Mesodermal cell (in vitro differentiated cells): ENCODE data around the gene EXOC3.

ENCODE experiments used
- H3K27ac ChIP-seq: 2 replicates; pipeline ENCODE4 v1.7.0; 2013; ENCODE audit warnings: mild to moderate bottlenecking, low read depth, low read length, moderate library complexity; ENCODE audit not compliant: severe bottlenecking
- H3K36me3 ChIP-seq: 2 replicates; pipeline ENCODE4 v1.7.1; 2013; ENCODE audit warnings: mild to moderate bottlenecking, low read length, moderate library complexity; ENCODE audit not compliant: control insufficient read depth, insufficient read depth
- H3K4me1 ChIP-seq: one replicate; pipeline ENCODE4 v1.7.1; 2013; ENCODE audit warnings: mild to moderate bottlenecking, low read length; ENCODE audit not compliant: insufficient read depth, control insufficient read depth, poor library complexity, severe bottlenecking
- H3K4me3 ChIP-seq: 2 replicates; pipeline ENCODE4 v1.7.0; 2013; ENCODE audit warnings: low read length, control low read depth, mild to moderate bottlenecking; ENCODE audit not compliant: insufficient read depth, poor library complexity, severe bottlenecking; ENCODE audit errors: extremely low read depth
- H3K9me3 ChIP-seq: 2 replicates; pipeline ENCODE4 v1.7.1; 2013; ENCODE audit warnings: mild to moderate bottlenecking, low read length, moderate library complexity; ENCODE audit not compliant: control insufficient read depth
- WGBS, 2 experiments: methylation state at CpG; one replicate each; pipeline ENCODE4 v1.1.5; 2013; ENCODE audit warnings: missing lambda C conversion rate in 2 of 2; ENCODE audit not compliant: insufficient coverage in 2 of 2; 5-methylcytosine and 5-hydroxymethylcytosine counted together

Gene EXOC3

DNA sequence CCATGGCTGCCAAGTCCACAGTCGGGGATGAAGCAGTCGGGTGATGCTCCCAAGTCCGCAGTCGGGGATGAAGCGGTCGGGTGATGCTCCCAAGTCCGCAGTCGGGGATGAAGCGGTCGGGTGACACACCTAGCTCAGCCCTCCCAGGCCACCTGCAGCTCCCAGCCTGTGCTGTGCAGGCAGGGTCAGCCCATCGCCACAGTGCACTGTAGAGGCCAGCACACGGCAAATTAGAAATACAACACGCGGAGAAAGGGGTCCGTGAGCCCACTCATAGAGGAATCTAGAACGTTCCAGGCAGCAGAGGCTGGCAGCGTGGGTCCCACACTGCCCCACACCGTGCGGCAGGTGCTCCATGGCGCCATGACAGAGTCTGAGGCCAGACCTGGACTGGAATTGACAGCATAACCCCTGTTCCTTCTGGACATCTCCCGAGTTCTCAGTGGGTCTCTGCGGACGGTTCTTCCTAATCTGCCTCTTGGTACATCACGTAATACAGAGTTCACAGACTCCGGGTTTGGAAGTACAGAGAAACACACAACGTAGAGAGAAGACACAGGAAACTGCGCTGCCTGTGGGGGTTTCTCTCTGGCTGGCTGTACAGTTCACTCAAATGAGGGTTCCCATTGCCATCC lies 7.7 kb upstream of the EXOC3 start:
- no peak overlapping the region for H3K4me3 ChIP-seq
- 86 to 92% methylated on average over 27 of the region's 27 CpGs for WGBS, 2 experiments

DNA sequence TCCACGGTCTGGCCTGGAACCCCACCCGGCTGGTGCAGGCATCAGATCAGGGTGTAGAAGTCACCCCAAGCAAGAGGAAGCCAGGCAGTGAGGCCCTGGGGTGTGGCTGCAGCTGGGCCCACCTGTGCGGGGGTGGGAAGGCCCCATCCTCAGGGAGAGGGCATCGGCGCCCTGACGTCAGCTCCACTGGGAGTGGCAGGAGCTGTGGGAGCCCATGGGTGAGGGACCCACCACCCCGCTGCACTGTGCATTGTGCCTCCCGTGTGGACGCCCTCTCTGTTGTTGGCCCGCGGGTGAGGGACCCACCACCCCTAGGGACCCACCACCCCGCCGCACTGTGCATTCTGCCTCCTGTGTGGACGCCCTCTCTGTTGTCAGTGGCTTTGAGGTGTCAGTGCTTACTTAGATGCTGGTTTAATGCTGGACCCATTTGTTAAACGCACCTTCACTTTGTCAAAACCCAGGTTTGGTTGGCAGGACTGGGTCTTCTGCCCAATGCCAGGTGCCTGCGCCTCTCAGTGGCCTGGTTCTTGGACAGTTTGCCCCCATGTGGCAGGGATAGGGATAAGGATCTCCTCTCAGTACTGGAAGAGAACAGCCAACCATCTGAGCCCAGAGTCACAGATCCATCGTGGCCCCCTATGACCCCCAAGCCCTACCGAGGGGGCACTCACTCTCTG lies 6.9 kb upstream of the EXOC3 start:
- Histone ChIP-seq H3K27ac (no peak overlapping the region), H3K36me3 (no peaks in the 10 kb centered on the region), H3K4me3 (no peak overlapping the region), H3K9me3 (no peaks in the 10 kb centered on the region), H3K4me1 (no peaks in the 10 kb centered on the region)
- 80 to 89% methylated on average over 18 of the region's 18 CpGs for WGBS, 2 experiments

More for the DNA sequence above, 7.7 kb upstream of the EXOC3 start:
- no peak overlapping the region for H3K27ac ChIP-seq
- H3K4me1 ChIP-seq, result no peaks in the 10 kb centered on the region
- H3K9me3 ChIP-seq, result no peaks in the 10 kb centered on the region
- H3K36me3 ChIP-seq, result no peaks in the 10 kb centered on the region

DNA sequence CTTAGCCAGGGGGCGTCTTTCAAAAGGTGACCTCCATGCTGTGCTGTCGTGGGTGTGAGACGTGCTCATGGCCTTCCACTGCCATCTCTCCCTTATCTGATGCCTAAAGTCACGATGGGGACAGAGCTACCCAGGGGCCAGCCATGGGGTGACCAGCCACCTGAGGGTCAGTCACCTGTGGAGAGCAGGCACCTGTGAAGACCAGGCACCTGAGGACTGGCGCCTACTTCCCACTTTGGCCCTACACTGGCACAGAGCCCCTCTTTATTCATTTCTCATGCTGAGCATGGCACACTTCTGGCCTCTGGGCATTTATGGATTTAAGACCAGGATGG lies 6.4 kb upstream of the EXOC3 start:
- H3K4me3 ChIP-seq, result no peak overlapping the region
- H3K4me1 ChIP-seq, result no peaks in the 10 kb centered on the region
- 54 to 78% methylated on average over 4 of the region's 5 CpGs for WGBS, 2 experiments
- no peak overlapping the region for H3K27ac ChIP-seq
- H3K9me3 ChIP-seq, result no peaks in the 10 kb centered on the region
- no peaks in the 10 kb centered on the region for H3K36me3 ChIP-seq

DNA sequence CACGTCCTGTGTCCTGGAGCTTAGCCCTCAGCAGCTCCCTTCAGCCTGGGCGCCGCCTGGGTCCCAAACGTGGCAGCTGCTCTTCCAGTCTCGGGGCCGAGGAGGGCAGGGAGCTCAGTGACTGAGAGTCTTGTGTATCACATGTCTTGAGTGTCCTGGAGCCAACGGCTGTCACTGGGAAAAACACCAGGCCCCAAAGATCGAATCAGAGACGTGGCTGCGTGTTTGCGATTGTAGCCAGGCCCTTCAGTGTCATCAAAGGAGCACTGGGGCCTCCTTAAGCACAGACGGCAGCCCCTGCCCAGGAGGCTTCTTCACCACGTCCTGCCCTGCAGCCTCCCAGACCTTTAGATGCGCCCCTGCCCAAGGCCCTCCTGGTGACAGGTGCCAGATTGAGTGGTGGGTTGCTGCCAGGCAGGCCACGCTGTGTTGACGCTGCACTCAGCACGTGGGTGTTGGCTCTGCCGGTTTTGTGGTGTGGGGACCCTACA lies 5.7 kb upstream of the EXOC3 start:
- no peak overlapping the region for H3K27ac ChIP-seq
- H3K4me3 ChIP-seq, result no peak overlapping the region
- whole genome bisulfite sequencing, 2 experiments, result 89% methylated on average over 17 to 18 of the region's 18 CpGs

DNA sequence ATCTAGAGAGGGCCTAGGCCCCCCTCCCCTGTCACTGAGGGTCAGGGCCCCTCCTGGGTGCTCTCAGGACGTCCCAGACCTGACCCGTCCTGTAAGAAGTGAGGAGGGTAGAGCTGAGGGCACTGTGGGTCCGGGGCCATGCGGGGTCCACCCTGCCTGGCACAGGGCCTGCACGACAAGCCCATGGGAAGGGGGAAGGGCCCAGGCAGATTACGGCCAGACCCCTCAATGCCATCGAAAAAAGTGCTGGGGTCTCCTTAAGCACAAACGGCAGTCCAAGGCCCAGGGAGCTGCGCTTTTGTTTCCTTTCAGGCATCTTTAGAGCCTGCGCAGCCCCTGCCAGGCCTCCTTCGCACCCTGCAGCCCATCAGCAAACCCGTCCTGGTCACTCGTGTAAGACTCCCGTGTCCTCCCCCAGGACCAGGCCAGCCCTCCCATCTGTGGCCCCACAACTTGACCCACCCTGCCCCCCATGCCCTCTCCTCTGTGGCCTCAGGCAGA lies 4.4 kb upstream of the EXOC3 start:
- H3K4me3 ChIP-seq, result no peak overlapping the region
- 88 to 95% methylated on average over 10 to 14 of the region's 14 CpGs for WGBS, 2 experiments
- no peaks in the 10 kb centered on the region for H3K36me3 ChIP-seq
- H3K27ac ChIP-seq, result no peak overlapping the region
- H3K9me3 ChIP-seq, result no peaks in the 10 kb centered on the region
- peaks cover 5% of the 10 kb centered on the region for H3K4me1 ChIP-seq

More for the DNA sequence above, 5.7 kb upstream of the EXOC3 start:
- Histone ChIP-seq H3K9me3 (no peaks in the 10 kb centered on the region), H3K4me1 (peaks cover 4% of the 10 kb centered on the region), H3K36me3 (no peaks in the 10 kb centered on the region)

DNA sequence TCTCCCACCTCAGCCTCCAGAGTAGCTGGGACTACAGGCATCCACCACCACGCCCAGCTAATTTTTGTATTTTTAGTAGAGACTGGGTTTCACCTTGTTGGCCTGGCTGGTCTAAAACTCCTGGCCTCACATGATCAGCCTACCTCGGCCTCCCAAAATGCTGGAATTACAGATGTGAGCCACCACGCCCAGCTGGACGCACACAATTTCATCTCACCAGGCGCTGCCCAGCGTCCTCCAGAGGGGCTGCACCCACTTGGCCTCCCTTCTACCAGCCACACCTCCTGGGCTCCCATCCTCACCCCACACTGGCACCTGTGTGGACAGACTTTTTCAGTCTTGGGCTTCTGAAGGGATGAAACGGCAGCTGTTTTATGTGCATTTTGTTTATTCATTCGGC lies 3.8 kb upstream of the EXOC3 start:
- Histone ChIP-seq H3K27ac (no peak overlapping the region), H3K4me1 (peaks cover 12% of the 10 kb centered on the region), H3K4me3 (no peak overlapping the region), H3K9me3 (no peaks in the 10 kb centered on the region), H3K36me3 (no peaks in the 10 kb centered on the region)
- WGBS, 2 experiments, result 94% methylated on average over 7 of the region's 8 CpGs

DNA sequence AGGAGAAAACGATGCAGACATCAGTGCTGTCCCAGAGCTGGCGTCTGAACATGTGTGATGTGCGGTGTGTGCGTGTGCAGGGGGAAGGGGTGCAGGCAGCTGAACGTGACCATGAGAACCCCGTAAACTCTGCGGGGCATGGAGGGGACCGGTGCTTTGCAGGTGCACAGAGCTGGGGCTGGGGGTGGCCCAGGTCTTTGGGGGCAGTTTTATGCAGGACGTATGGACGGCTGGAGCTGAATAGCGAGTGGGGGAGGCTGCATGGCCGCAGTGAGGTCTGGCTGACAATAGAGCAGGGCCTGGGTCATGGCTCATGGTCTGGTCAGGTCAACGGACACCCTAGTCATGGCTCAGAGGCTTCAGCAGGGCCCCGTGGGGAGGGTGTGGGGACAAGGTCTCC lies 3.3 kb upstream of the EXOC3 start:
- WGBS, 2 experiments, result 89 to 92% methylated on average over 10 to 13 of the region's 14 CpGs
- H3K4me3 ChIP-seq, result no peak overlapping the region
- peaks cover 13% of the 10 kb centered on the region for H3K4me1 ChIP-seq
- H3K9me3 ChIP-seq, result no peaks in the 10 kb centered on the region
- H3K36me3 ChIP-seq, result no peaks in the 10 kb centered on the region
- H3K27ac ChIP-seq, result no peak overlapping the region

DNA sequence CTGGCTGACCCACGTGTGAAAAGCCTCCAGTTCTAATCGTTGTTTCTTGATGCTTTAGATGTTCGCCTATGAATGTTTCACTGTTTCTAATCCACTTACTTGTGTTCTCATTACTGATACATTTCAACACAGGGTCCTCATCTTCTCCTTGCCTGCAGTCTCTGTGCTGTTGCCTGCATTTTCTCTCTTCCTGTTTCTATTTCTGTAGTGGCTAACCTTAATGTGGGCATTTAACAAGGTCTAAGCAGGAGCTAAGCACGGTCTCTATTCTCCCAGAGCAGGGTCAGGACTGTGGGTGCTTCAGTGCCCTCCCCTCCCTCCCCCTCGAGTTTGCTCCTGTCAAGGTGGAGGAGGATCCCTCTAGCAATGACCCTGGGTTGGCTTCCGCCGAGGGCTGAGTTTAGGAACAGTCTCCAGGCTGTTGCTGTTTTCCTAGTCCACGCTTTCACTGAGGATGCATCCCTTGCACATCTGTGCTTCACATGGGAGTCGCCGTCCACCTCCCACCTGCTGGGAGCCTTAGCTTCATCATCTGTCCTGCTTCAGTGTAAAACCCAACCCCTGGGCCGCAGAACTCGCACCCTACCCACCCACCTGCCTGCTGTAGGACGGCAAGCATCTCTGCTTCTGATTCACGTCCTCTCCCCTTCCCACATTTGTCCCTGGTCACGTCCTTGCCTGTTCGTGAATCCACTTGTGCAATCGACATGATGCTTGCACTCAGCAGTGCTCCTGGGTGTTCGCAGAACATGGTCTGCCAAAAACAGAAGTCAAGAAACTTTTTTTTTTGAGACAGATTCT lies 2.4 kb upstream of the EXOC3 start:
- no peak overlapping the region for H3K27ac ChIP-seq
- no peak overlapping the region for H3K4me3 ChIP-seq
- H3K9me3 ChIP-seq, result no peaks in the 10 kb centered on the region
- WGBS, 2 experiments, result 72 to 89% methylated on average over 16 to 18 of the region's 18 CpGs
- H3K4me1 ChIP-seq, result peaks cover 13% of the 10 kb centered on the region
- no peaks in the 10 kb centered on the region for H3K36me3 ChIP-seq

DNA sequence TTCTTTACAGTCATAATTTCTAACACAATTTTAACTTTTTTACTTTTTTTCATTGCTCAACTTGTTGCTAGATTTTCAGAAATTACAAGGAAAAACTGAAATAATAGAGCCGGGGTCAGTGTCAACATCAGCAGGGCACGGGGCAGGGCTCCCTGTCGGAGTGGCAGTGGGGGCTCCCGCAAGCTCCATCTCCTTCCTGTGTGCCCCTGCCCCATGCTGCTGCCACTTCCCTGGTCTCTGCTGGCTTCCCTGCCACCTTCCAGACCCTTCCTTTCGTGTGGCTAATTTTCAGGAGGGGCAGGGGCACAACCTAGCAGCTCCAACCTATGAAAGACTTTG lies 1.0 kb upstream of the EXOC3 start:
- 89 to 100% methylated on average over 3 to 5 of the region's 5 CpGs for WGBS, 2 experiments
- Histone ChIP-seq H3K27ac (no peak overlapping the region), H3K36me3 (peaks cover 10% of the 10 kb centered on the region), H3K9me3 (no peaks in the 10 kb centered on the region), H3K4me3 (peak overlapping the region; percentile 79), H3K4me1 (peaks cover 13% of the 10 kb centered on the region)

DNA sequence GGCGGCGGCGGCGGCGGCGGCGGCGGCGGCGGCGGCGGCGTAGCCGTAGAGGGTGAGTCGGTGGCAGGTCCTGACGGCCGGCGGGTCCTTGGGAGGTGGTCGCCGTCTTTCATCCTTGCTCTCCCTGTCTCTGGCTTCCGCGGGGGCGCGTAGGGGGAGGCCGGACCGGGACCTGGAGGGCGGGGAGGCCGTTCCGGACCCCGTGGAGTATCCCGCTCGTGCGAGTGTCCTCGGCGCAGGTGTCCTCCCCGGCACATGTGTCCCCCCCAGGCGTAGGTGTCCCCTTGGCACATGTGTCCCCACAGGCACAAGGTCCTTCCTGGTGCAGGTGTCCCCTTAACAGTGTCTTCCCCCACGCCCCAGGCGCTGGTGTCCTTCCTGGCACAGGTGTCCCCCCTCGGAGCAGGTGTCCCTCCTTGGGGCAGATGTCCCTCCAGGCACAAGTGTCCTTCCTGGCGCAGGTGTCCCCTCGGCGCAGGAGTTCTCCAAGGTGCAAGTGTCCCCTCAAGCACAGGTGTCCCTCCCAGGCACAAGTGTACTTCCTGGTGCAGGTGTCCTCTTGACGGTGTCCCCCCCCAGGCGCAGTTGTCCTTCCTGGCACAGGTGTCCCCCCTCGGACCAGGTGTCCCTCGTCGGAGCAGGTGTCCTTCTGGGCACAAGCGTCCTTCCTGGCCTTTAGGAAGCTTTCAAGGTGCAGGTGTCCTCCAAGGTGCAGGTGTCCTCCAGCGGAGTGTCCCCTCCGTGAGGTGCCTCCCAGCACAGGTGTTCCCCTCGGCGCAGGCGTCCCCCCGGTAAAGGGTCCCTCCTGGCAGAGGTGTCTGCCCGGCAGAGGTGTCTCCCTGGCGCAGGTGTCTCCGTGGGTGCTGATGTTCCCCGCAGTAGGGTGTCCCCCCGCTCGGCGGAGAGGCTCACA lies 519 bp downstream of the EXOC3 start:
- 21 to 27% methylated on average over 36 to 47 of the region's 62 CpGs for WGBS, 2 experiments

More for the DNA sequence above, 519 bp downstream of the EXOC3 start:
- H3K4me1 ChIP-seq, result peaks cover 13% of the 10 kb centered on the region
- no peak overlapping the region for H3K27ac ChIP-seq
- peak overlapping the region; percentile 79 for H3K4me3 ChIP-seq
- H3K36me3 ChIP-seq, result peaks cover 26% of the 10 kb centered on the region
- H3K9me3 ChIP-seq, result no peaks in the 10 kb centered on the region
